ENCODE measurements around the gene KCNH6.

GRCh38 chr17:63512388-63512787 is 10.8 kb upstream of the KCNH6 start:
- TF ChIP-seq CREB1 (IDR thresholded peaks at IDR 0.05; ENCODE audit: low read depth): no peak
- TF ChIP-seq TAF1 (IDR thresholded peaks at IDR 0.05; ENCODE audit: low read depth): no peak
- TF ChIP-seq EP300 (IDR thresholded peaks at IDR 0.05; ENCODE audit: borderline replicate concordance): no peak
- TF ChIP-seq EGR1 (IDR thresholded peaks at IDR 0.05): no peak
- TF ChIP-seq REST (IDR thresholded peaks at IDR 0.05; ENCODE audit: low read depth): no peak
- no peak for TF ChIP-seq FOXM1 (IDR thresholded peaks at IDR 0.05; ENCODE audit: borderline replicate concordance, low read depth)
- no peak for TF ChIP-seq TEAD4 (IDR thresholded peaks at IDR 0.05)
- no peak for TF ChIP-seq NFIC (IDR thresholded peaks at IDR 0.05)
- no peak for TF ChIP-seq CEBPB (IDR thresholded peaks at IDR 0.05)
- TF ChIP-seq RAD21 (IDR thresholded peaks at IDR 0.05; ENCODE audit: low read depth): no peak
- no peak for TF ChIP-seq MAX (IDR thresholded peaks at IDR 0.05)
